ENCODE measurements around the gene CDKAL1.

CDKAL1 gene

DNA sequence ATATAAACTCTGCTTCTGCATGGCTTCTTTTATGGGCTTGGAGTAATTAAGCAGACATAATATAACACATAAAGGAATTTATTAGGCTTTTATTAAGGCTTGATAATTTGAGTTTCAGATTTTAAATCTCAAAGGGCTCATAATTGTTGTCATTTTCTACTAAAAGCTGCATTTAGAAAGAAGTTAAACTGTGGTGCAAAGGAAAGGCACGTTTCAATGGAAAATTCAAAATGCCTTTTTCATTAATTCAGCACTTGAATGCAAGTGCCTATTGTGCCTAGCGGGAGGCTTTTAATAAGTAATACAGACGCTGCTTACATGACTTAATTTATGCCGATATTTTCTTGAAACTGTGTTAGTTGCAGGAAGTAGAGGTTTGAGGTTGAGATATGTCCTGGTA lies 627.5 kb downstream of the CDKAL1 start:
- H3K36me3 ChIP-seq (ENCODE audit: insufficient read depth, low read length) = no peaks in the 10 kb centered on the region
- H3K27me3 ChIP-seq (ENCODE audit: insufficient read depth, low read length) = no peaks in the 10 kb centered on the region
- H3K27ac ChIP-seq (ENCODE audit: low read depth, low read length) = no peak overlapping the region
- H3K4me3 ChIP-seq (ENCODE audit: low read depth, low read length) = no peak overlapping the region
- H2AFZ ChIP-seq (ENCODE audit: low read length, unreplicated experiment) = no peak overlapping the region
- no peaks in the 10 kb centered on the region for H3K79me2 ChIP-seq (ENCODE audit: control insufficient read depth, insufficient read depth, low read length, unreplicated experiment)
- peaks cover 5% of the 10 kb centered on the region for H3K4me1 ChIP-seq (ENCODE audit: control insufficient read depth, insufficient read depth, low read length, unreplicated experiment)

DNA sequence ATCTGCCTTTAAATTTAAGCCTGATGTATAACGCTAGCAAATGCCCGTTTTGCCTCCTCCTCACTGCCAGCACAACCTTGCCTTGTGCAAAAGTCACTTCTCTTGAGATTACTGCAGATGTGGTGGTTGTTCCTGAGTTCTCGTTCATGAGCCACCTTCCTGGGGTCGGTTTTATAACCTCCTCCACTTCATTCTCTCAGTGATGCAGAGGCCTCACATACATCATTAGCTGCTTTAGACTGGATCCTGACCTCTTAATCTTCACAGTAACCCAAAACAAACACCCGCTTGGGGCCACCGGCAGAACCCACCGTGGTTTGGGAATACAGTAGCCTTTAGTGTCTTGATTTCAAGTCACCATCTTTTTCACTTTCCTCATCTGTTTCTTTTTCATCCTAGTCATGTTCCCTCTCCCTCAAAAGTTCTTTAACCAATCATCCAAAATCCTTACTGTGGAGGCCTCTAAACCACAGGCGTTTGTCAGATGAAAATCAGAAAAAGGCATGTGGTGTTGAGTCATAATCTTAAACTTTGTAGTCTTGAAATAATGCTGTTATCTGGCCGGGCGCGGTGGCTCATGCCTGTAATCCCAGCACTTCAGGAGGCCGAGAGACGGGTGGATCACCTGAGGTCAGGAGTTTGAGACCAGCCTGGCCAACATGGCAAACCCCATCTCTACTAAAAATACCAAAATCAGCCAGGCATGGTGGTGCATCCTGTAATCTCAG lies 629.0 kb downstream of the CDKAL1 start:
- H3K27me3 ChIP-seq (ENCODE audit: insufficient read depth, low read length) = no peaks in the 10 kb centered on the region
- H3K4me3 ChIP-seq (ENCODE audit: low read depth, low read length) = no peak overlapping the region
- H3K4me1 ChIP-seq (ENCODE audit: control insufficient read depth, insufficient read depth, low read length, unreplicated experiment) = peaks cover 5% of the 10 kb centered on the region
- no peak overlapping the region for H3K27ac ChIP-seq (ENCODE audit: low read depth, low read length)
- no peak overlapping the region for H2AFZ ChIP-seq (ENCODE audit: low read length, unreplicated experiment)
- H3K36me3 ChIP-seq (ENCODE audit: insufficient read depth, low read length) = no peaks in the 10 kb centered on the region
- H3K79me2 ChIP-seq (ENCODE audit: control insufficient read depth, insufficient read depth, low read length, unreplicated experiment) = no peaks in the 10 kb centered on the region

DNA sequence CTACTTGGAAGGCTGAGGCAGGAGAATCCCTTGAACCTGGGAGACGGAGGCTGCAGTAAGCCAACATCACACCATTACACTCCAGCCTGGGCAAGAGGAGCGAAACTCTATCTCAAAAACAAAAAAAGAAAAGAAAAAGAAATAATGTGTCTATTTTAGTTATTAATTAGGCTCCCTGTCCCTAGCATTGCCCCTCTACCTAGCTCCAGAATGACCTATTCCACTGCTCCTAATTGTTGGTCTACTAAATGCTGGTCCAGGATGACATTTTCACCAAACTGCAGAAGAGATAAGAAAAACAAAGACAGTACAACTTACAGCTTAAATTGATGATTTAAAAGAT lies 629.6 kb downstream of the CDKAL1 start:
- H3K27ac ChIP-seq (ENCODE audit: low read depth, low read length) = no peak overlapping the region
- H3K4me3 ChIP-seq (ENCODE audit: low read depth, low read length) = no peak overlapping the region
- H3K36me3 ChIP-seq (ENCODE audit: insufficient read depth, low read length) = no peaks in the 10 kb centered on the region
- H3K27me3 ChIP-seq (ENCODE audit: insufficient read depth, low read length) = no peaks in the 10 kb centered on the region
- H3K79me2 ChIP-seq (ENCODE audit: control insufficient read depth, insufficient read depth, low read length, unreplicated experiment) = no peaks in the 10 kb centered on the region
- H2AFZ ChIP-seq (ENCODE audit: low read length, unreplicated experiment) = no peak overlapping the region
- peaks cover 5% of the 10 kb centered on the region for H3K4me1 ChIP-seq (ENCODE audit: control insufficient read depth, insufficient read depth, low read length, unreplicated experiment)

DNA sequence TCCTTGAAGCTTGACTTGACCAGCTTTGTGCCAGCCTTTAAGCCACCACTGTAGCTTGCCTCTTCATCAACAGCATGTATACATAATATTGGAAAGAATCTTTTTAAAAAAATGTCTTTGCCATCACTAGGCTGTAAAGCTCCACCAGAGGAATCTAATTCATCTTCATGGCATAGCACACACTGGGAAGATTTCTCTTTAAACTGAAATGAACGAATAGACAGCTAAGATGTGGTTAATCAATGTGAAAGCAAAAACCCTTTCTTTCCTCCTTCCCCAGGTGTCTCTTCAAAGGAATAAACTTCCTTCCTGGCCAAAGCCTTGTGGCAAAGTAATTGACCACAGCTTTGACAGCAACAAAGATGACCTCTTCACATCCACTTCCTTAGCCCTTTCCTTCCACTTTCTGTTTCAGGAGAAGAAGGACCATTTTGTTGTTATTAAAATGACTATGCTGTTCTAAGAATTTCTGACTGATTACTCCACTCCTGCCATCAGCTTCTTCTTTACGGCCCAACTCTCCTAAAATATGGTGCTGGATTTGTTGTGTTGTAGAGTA lies 630.6 kb downstream of the CDKAL1 start:
- Histone ChIP-seq H3K27ac (ENCODE audit: low read depth, low read length) (peak overlapping the region; percentile 10; the same call in 1 of the 2 replicates), H3K36me3 (ENCODE audit: insufficient read depth, low read length) (no peaks in the 10 kb centered on the region), H3K27me3 (ENCODE audit: insufficient read depth, low read length) (no peaks in the 10 kb centered on the region), H3K4me1 (ENCODE audit: control insufficient read depth, insufficient read depth, low read length, unreplicated experiment) (peaks cover 5% of the 10 kb centered on the region), H2AFZ (ENCODE audit: low read length, unreplicated experiment) (no peak overlapping the region), H3K79me2 (ENCODE audit: control insufficient read depth, insufficient read depth, low read length, unreplicated experiment) (no peaks in the 10 kb centered on the region), H3K4me3 (ENCODE audit: low read depth, low read length) (peak overlapping the region; percentile 37; the same call in 1 of the 2 replicates)

DNA sequence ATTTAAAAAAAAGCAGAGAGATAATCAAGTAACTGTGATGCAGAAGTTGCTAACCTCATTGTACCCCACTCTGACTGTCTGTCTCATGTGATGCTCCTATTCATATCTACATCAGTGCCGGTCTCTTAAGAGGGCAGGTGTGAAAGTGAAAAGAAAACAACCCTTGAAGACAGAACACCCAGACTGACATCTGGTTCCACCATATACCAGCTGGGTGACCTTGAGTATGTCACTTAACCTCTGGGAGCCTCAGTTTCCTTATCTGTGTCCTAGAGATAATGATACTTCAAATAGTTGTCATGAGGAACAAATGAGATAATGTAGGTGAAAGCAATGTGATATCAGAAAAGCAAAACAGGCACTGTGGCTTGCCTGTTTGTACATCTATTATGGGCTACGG lies 632.5 kb downstream of the CDKAL1 start:
- Histone ChIP-seq H2AFZ (ENCODE audit: low read length, unreplicated experiment) (no peak overlapping the region), H3K27ac (ENCODE audit: low read depth, low read length) (no peak overlapping the region)

DNA sequence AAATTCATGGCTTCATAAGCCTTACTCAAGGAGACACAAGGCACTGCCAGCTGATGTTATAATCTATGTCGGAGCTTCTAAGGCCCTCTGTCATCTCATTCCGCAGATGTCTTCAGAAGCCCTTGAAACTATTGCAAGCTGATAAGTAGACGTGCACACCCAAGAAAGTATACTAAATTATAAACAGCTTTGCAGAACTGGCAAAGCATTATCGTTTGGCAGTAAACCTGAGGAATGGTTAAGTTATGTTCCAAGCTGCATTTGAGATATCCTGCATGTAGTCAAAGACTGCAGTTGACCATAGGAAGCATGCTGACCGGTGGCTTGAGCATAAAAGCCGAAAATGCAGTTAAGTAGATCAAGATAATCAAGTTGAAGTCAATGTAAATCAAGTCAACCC lies 633.5 kb downstream of the CDKAL1 start:
- Histone ChIP-seq H3K4me3 (ENCODE audit: low read depth, low read length) (no peak overlapping the region), H3K79me2 (ENCODE audit: control insufficient read depth, insufficient read depth, low read length, unreplicated experiment) (no peaks in the 10 kb centered on the region), H3K27ac (ENCODE audit: low read depth, low read length) (no peak overlapping the region), H3K36me3 (ENCODE audit: insufficient read depth, low read length) (no peaks in the 10 kb centered on the region), H2AFZ (ENCODE audit: low read length, unreplicated experiment) (no peak overlapping the region), H3K4me1 (ENCODE audit: control insufficient read depth, insufficient read depth, low read length, unreplicated experiment) (peaks cover 5% of the 10 kb centered on the region), H3K27me3 (ENCODE audit: insufficient read depth, low read length) (no peaks in the 10 kb centered on the region)

More for the DNA sequence above, 632.5 kb downstream of the CDKAL1 start:
- Histone ChIP-seq H3K36me3 (ENCODE audit: insufficient read depth, low read length) (no peaks in the 10 kb centered on the region), H3K4me3 (ENCODE audit: low read depth, low read length) (no peak overlapping the region), H3K27me3 (ENCODE audit: insufficient read depth, low read length) (no peaks in the 10 kb centered on the region), H3K79me2 (ENCODE audit: control insufficient read depth, insufficient read depth, low read length, unreplicated experiment) (no peaks in the 10 kb centered on the region), H3K4me1 (ENCODE audit: control insufficient read depth, insufficient read depth, low read length, unreplicated experiment) (peaks cover 5% of the 10 kb centered on the region)

DNA sequence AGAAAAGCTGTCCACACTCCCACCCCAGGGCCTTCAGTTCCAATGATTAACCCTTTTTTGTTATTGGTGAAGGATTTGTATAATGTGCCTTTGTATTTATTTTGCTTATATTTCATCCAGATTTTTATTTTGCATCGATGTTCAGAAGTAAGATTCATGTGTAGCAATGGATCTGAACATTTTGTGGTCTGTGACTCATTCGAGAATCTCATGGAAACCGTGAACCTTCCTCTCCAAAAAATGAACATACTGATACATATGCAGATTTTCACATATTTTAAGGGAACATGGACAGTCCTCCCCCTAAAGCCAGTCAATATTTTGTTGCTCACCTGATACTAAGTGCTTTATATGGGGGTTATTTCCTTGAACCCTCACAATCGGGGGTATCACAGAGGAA lies 637.5 kb downstream of the CDKAL1 start:
- no peaks in the 10 kb centered on the region for H3K27me3 ChIP-seq (ENCODE audit: insufficient read depth, low read length)
- H3K4me1 ChIP-seq (ENCODE audit: control insufficient read depth, insufficient read depth, low read length, unreplicated experiment) = no peaks in the 10 kb centered on the region
- H2AFZ ChIP-seq (ENCODE audit: low read length, unreplicated experiment) = no peak overlapping the region
- H3K27ac ChIP-seq (ENCODE audit: low read depth, low read length) = no peak overlapping the region
- H3K36me3 ChIP-seq (ENCODE audit: insufficient read depth, low read length) = no peaks in the 10 kb centered on the region
- H3K4me3 ChIP-seq (ENCODE audit: low read depth, low read length) = no peak overlapping the region
- H3K79me2 ChIP-seq (ENCODE audit: control insufficient read depth, insufficient read depth, low read length, unreplicated experiment) = no peaks in the 10 kb centered on the region

DNA sequence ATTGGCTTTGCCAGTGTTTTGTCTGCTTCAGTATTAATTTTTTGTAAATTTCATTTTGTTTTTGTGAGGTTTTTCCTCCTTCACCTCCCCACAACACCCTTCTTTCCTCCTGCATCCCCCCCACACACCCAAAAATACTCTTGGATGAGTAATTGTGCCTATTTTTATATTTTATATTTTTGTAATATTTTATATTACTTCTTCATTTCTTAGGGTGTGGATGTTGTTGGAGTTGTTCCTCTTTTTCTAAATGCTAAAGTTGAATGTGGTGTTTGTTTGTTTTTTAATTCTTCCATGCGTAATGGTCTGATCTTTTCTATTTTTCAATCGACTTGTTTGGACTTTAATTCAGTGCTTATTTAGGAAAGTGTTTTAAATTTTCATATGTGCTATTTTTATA lies 638.8 kb downstream of the CDKAL1 start:
- Histone ChIP-seq H3K4me1 (ENCODE audit: control insufficient read depth, insufficient read depth, low read length, unreplicated experiment) (no peaks in the 10 kb centered on the region), H3K27ac (ENCODE audit: low read depth, low read length) (no peak overlapping the region), H3K36me3 (ENCODE audit: insufficient read depth, low read length) (no peaks in the 10 kb centered on the region), H3K79me2 (ENCODE audit: control insufficient read depth, insufficient read depth, low read length, unreplicated experiment) (no peaks in the 10 kb centered on the region), H3K27me3 (ENCODE audit: insufficient read depth, low read length) (no peaks in the 10 kb centered on the region), H2AFZ (ENCODE audit: low read length, unreplicated experiment) (no peak overlapping the region), H3K4me3 (ENCODE audit: low read depth, low read length) (no peak overlapping the region)

DNA sequence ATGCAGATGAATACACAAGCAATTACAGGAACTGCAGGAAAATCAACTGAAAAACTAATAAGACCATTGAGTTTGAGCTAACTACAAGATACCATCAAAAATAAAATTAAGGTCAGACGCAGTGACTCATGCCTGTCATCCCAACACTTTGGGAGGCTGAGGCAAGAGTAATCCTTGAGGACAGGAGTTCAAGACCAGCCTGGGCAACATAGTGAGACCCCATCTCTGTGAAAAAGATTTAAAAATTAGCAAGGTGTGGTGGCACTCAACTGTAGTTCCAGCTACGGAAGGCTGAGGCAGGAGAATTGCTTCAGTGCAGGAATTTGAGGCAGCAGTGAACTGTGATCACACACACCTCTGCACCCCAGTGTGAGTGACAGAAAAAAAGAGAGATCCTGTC lies 639.4 kb downstream of the CDKAL1 start:
- no peaks in the 10 kb centered on the region for H3K27me3 ChIP-seq (ENCODE audit: insufficient read depth, low read length)
- H3K27ac ChIP-seq (ENCODE audit: low read depth, low read length) = no peak overlapping the region
- no peaks in the 10 kb centered on the region for H3K36me3 ChIP-seq (ENCODE audit: insufficient read depth, low read length)
- H3K4me3 ChIP-seq (ENCODE audit: low read depth, low read length) = no peak overlapping the region
- H3K79me2 ChIP-seq (ENCODE audit: control insufficient read depth, insufficient read depth, low read length, unreplicated experiment) = no peaks in the 10 kb centered on the region
- H3K4me1 ChIP-seq (ENCODE audit: control insufficient read depth, insufficient read depth, low read length, unreplicated experiment) = no peaks in the 10 kb centered on the region
- no peak overlapping the region for H2AFZ ChIP-seq (ENCODE audit: low read length, unreplicated experiment)

DNA sequence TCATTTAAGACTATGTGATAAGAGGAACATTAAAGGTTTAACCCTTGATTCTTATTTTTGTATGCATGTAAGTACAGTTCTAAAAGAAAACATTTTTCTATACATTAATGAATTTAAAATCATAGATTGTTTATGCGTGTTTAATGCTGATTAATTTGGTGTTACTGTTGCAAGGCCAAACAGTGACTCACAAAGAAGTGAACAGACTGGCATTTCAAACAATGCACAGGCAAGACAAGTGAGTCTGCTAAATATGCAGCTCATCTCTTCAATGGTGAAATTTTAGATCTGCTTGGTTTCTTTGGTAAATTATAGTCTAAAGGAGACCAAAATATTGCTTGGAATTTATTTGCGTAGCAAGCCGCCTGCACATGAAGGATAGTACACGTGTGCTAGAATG lies 641.9 kb downstream of the CDKAL1 start:
- Histone ChIP-seq H3K4me1 (ENCODE audit: control insufficient read depth, insufficient read depth, low read length, unreplicated experiment) (no peaks in the 10 kb centered on the region), H3K27ac (ENCODE audit: low read depth, low read length) (no peak overlapping the region), H3K36me3 (ENCODE audit: insufficient read depth, low read length) (no peaks in the 10 kb centered on the region), H2AFZ (ENCODE audit: low read length, unreplicated experiment) (no peak overlapping the region), H3K27me3 (ENCODE audit: insufficient read depth, low read length) (no peaks in the 10 kb centered on the region), H3K79me2 (ENCODE audit: control insufficient read depth, insufficient read depth, low read length, unreplicated experiment) (no peaks in the 10 kb centered on the region), H3K4me3 (ENCODE audit: low read depth, low read length) (no peak overlapping the region)

DNA sequence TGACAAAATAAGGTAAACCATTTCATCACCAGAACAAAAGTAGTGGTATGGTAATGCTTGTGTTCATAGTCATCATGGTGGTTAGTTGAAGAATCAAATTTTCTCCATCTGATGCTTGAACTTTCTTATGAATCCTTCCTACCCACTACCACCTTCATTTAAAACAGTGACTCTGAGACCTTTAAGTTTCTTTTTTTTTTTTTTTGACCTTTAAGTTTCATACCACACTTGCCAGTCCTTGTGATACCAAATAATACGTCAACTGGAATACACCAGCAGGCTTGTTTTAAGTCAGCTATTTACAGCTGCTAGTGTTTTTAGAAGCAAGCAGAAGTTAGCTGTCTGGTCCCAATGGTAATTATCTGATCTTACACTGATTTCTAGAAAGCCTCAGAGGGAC lies 645.9 kb downstream of the CDKAL1 start:
- no peaks in the 10 kb centered on the region for H3K27me3 ChIP-seq (ENCODE audit: insufficient read depth, low read length)
- H3K4me3 ChIP-seq (ENCODE audit: low read depth, low read length) = no peak overlapping the region
- H3K27ac ChIP-seq (ENCODE audit: low read depth, low read length) = no peak overlapping the region
- no peaks in the 10 kb centered on the region for H3K79me2 ChIP-seq (ENCODE audit: control insufficient read depth, insufficient read depth, low read length, unreplicated experiment)
- no peaks in the 10 kb centered on the region for H3K36me3 ChIP-seq (ENCODE audit: insufficient read depth, low read length)
- H3K4me1 ChIP-seq (ENCODE audit: control insufficient read depth, insufficient read depth, low read length, unreplicated experiment) = no peaks in the 10 kb centered on the region
- H2AFZ ChIP-seq (ENCODE audit: low read length, unreplicated experiment) = no peak overlapping the region

All from ACC112 (cell line).